A549 (cell line): ENCODE results near the gene ASNSD1.

Source experiments
- CEBPB ChIP-seq, 2 experiments: fragments of >200 bp in 1 of 2; sonication (Bioruptor Twin) in 1 of 2; formaldehyde crosslinking in 1 of 2; IDR thresholded peaks; 2 replicates each; pipeline ENCODE4 v1.6.1; 2012 to 2016
- EP300 ChIP-seq, 2 experiments: fragments of >200 bp; sonication (Bioruptor Twin); formaldehyde crosslinking; IDR thresholded peaks; 2 replicates in 1 of 2; 3 replicates in 1 of 2; pipeline ENCODE4 v1.6.1; 2016 to 2017
- HEYL ChIP-seq: fragments of 250-450 bp; sonication (Bioruptor Pico); IDR thresholded peaks from 2 replicates; pipeline ENCODE4 v1.8.0; 2021; ENCODE audit warnings: mild to moderate bottlenecking, moderate library complexity
- MAZ ChIP-seq: fragments of 150-350 bp; IDR thresholded peaks from 2 replicates; pipeline ENCODE4 v1.6.1; 2014; ENCODE audit warnings: antibody characterized with exemption, low read depth, low read length, borderline replicate concordance
- POLR2A ChIP-seq: IDR thresholded peaks from 2 replicates; pipeline ENCODE4 v1.6.1; 2012; ENCODE audit warnings: mild to moderate bottlenecking, low read length
- POLR2AphosphoS2 ChIP-seq: conservative IDR thresholded peaks from 2 replicates; pipeline ENCODE4 v1.6.1; 2012; ENCODE audit warnings: low read length, improper control_type of control experiment, inconsistent platforms
- SMC3 ChIP-seq: fragments of >200 bp; sonication (Bioruptor Twin); formaldehyde crosslinking; IDR thresholded peaks from 3 replicates; pipeline ENCODE4 v1.6.1; 2018; ENCODE audit warnings: inconsistent platforms
- TP53 ChIP-seq: fragments of 250-450 bp; sonication (Bioruptor Pico); IDR thresholded peaks from 2 replicates; pipeline ENCODE4 v1.5.0; 2021; ENCODE audit warnings: mild to moderate bottlenecking, moderate library complexity
- TF ChIP-seq, protein P1 (sequence below): fragments of >200 bp; sonication (Bioruptor Twin); formaldehyde crosslinking; IDR thresholded peaks from 3 replicates; pipeline ENCODE4 v1.5.1; 2016
- TF ChIP-seq, protein P2 (sequence below): fragments of 200-600 bp; sonication (generic); IDR thresholded peaks from 2 replicates; pipeline ENCODE4 v1.6.1; 2016; ENCODE audit warnings: antibody characterized with exemption, mild to moderate bottlenecking, moderate library complexity

DNA sequence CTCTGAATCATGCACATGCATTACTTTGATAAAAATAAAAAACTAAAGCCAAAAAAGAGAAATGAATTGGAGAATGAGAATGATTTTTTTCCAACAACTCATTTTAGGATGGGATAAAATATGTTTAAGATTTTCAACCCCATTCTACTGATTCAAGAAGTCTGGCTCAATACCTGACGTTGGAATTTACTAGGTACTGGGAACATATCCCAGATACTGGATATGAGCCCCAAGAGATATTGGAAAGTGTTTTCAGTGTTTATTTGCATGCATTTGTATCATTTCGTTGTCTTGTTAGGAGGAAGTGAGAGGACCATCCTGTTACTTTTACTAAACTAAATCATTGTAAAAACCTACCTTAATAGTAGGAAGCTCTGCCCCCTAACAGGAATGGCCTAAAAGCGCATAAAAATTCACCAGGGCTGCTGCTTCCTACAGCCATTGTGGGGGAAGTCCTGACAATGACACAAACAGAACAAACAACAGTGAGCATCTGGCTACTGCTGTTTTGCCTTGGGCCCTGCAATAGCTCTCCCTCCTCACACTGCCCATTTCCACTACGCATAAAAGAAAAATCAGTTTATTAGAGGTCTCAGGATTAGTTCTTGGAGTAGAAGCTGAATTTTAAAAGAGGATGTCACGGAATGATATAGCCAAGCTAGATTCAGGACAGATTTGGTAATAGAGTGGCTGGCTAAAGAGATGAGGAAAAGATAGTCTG lies 48.4 kb downstream of the ASNSD1 start:
- TF ChIP-seq SMC3 (no peak), MAZ (no peak), POLR2A (no peak), TP53 (CRISPR knock-in tag) (no peak), EP300 (IDR thresholded peaks at IDR 0.05) (no peak), POLR2AphosphoS2 (no peak), CEBPB (IDR thresholded peaks at IDR 0.05) (no peak), HEYL (CRISPR knock-in tag) (no peak)
- TF ChIP-seq, protein P1, sequence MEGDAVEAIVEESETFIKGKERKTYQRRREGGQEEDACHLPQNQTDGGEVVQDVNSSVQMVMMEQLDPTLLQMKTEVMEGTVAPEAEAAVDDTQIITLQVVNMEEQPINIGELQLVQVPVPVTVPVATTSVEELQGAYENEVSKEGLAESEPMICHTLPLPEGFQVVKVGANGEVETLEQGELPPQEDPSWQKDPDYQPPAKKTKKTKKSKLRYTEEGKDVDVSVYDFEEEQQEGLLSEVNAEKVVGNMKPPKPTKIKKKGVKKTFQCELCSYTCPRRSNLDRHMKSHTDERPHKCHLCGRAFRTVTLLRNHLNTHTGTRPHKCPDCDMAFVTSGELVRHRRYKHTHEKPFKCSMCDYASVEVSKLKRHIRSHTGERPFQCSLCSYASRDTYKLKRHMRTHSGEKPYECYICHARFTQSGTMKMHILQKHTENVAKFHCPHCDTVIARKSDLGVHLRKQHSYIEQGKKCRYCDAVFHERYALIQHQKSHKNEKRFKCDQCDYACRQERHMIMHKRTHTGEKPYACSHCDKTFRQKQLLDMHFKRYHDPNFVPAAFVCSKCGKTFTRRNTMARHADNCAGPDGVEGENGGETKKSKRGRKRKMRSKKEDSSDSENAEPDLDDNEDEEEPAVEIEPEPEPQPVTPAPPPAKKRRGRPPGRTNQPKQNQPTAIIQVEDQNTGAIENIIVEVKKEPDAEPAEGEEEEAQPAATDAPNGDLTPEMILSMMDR, result no peak
- TF ChIP-seq, protein P2, sequence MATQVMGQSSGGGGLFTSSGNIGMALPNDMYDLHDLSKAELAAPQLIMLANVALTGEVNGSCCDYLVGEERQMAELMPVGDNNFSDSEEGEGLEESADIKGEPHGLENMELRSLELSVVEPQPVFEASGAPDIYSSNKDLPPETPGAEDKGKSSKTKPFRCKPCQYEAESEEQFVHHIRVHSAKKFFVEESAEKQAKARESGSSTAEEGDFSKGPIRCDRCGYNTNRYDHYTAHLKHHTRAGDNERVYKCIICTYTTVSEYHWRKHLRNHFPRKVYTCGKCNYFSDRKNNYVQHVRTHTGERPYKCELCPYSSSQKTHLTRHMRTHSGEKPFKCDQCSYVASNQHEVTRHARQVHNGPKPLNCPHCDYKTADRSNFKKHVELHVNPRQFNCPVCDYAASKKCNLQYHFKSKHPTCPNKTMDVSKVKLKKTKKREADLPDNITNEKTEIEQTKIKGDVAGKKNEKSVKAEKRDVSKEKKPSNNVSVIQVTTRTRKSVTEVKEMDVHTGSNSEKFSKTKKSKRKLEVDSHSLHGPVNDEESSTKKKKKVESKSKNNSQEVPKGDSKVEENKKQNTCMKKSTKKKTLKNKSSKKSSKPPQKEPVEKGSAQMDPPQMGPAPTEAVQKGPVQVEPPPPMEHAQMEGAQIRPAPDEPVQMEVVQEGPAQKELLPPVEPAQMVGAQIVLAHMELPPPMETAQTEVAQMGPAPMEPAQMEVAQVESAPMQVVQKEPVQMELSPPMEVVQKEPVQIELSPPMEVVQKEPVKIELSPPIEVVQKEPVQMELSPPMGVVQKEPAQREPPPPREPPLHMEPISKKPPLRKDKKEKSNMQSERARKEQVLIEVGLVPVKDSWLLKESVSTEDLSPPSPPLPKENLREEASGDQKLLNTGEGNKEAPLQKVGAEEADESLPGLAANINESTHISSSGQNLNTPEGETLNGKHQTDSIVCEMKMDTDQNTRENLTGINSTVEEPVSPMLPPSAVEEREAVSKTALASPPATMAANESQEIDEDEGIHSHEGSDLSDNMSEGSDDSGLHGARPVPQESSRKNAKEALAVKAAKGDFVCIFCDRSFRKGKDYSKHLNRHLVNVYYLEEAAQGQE, result no peak
